BLaER1 treated with 17β-estradiol and CSF1 and Interleukin-3, amounts not matched to agents 10 nM and 100 nM (cell line): ENCODE results near the gene CD74.
"Not testable (repeated sequence)": the region's sequence is repeated elsewhere in the genome, so short reads cannot be mapped to it uniquely, and the experiment has no call there.

Experiments
- H3K27ac ChIP-seq, 11 experiments: shearing (Covaris generic); formaldehyde crosslinking; 2 replicates each; pipeline ENCODE4 v1.8.1; 2022
- H3K27me3 ChIP-seq, 11 experiments: shearing (Covaris generic); formaldehyde crosslinking; 2 replicates each; pipeline ENCODE4 v1.8.1; 2022
- H3K36me3 ChIP-seq, 11 experiments: shearing (Covaris generic); formaldehyde crosslinking; 2 replicates each; pipeline ENCODE4 v1.8.1; 2022
- H3K4me1 ChIP-seq, 10 experiments: shearing (Covaris generic); formaldehyde crosslinking; 2 replicates each; pipeline ENCODE4 v1.8.1; 2022
- H3K4me2 ChIP-seq, 11 experiments: shearing (Covaris generic); formaldehyde crosslinking; 2 replicates each; pipeline ENCODE4 v1.8.1; 2022
- H3K4me3 ChIP-seq, 10 experiments: shearing (Covaris generic); formaldehyde crosslinking; 2 replicates each; pipeline ENCODE4 v1.8.1; 2022
- H3K9ac ChIP-seq, 11 experiments: shearing (Covaris generic); formaldehyde crosslinking; 2 replicates each; pipeline ENCODE4 v1.8.1; 2022
- H3K9me3 ChIP-seq, 11 experiments: shearing (Covaris generic); formaldehyde crosslinking; replicated peaks in 1 of 11; 2 replicates each; pipeline ENCODE4 v1.8.1; 2022
- H4K20me1 ChIP-seq, 11 experiments: shearing (Covaris generic); formaldehyde crosslinking; 2 replicates each; pipeline ENCODE4 v1.8.1; 2022
- Cebpa-rat ChIP-seq, 11 experiments: shearing (Covaris generic); IDR thresholded peaks; 2 replicates each; pipeline ENCODE4 v1.8.1; 2022

The CD74 gene

DNA sequence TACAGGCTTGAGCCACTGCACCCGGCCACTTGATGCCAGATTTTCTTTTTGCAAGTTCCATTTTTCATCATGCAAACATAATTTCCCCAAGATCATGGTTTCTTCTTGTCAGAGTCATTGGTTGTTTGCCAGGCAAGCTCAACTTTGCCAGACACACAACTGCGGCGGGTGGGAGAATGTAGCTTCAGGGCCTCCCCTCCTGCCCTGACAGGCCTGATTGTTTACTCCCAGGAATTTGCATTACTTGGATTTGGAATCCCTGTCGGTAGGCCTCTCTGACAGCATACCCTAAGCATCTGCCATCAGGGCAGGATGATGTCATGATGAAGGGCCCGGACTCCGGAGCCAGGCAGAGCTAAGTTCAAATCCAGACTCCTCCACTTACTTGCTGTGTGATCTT is 21.8 kb upstream of the CD74 start:
- no peak for TF ChIP-seq Cebpa-rat (IDR thresholded peaks at IDR 0.05)
- H4K20me1 ChIP-seq: 0 out of 22 replicates have a peak, but pooled peaks cover 0 to 4% (median 0%) of the 10 kb centered on the region in 11 experiments
- no peak overlapping the region for H3K27ac ChIP-seq
- H3K4me3 ChIP-seq: no peak overlapping the region
- no peak overlapping the region for H3K4me2 ChIP-seq
- no peak overlapping the region for H3K9ac ChIP-seq
- H3K4me1 ChIP-seq: peaks cover 10 to 45% (median 38%) of the 10 kb centered on the region in 10 experiments; a peak in 19 of 20 replicates
- H3K36me3 ChIP-seq: no peaks in the 10 kb centered on the region
- H3K9me3 ChIP-seq: no peaks in the 10 kb centered on the region
- H3K27me3 ChIP-seq: no peaks in the 10 kb centered on the region

- Histone ChIP-seq H3K36me3 (no peaks in the 10 kb centered on the region), H3K4me3 (no peak overlapping the region), H3K4me2 (peak overlapping the region; percentile 3 to 66 (median 51)), H3K27me3 (no peaks in the 10 kb centered on the region), H3K4me1 (peaks cover 10 to 39% (median 30%) of the 10 kb centered on the region in 10 experiments; a peak in 19 of 20 replicates), H4K20me1 (no peaks in the 10 kb centered on the region), H3K27ac (peak overlapping the region in 4 of 11 experiments; percentile 15 to 42 (median 29); a peak in 3 of 22 replicates), H3K9ac (peak overlapping the region in 4 of 11 experiments; percentile 2 to 15 (median 7); a peak in 1 of 22 replicates), H3K9me3 (no peaks in the 10 kb centered on the region)
- TF ChIP-seq Cebpa-rat (IDR thresholded peaks at IDR 0.05): no peak
Measured at GRCh38 chr5:150431574-150431973, 18.9 kb upstream of the CD74 start.

- no peak for TF ChIP-seq Cebpa-rat (IDR thresholded peaks at IDR 0.05)
- no peaks in the 10 kb centered on the region for H3K9me3 ChIP-seq
- H3K4me3 ChIP-seq: no peak overlapping the region
- peak overlapping the region; percentile 3 to 66 (median 51); a peak in 18 of 22 replicates for H3K4me2 ChIP-seq
- H3K4me1 ChIP-seq: peaks cover 10 to 34% (median 25%) of the 10 kb centered on the region in 10 experiments; a peak in 19 of 20 replicates
- no peaks in the 10 kb centered on the region for H4K20me1 ChIP-seq
- H3K36me3 ChIP-seq: no peaks in the 10 kb centered on the region
- H3K27me3 ChIP-seq: no peaks in the 10 kb centered on the region
- 0 out of 22 replicates have a peak overlapping the region, but pooled peaks of 1 of the 11 experiments have one; percentile 15 for H3K9ac ChIP-seq
- H3K27ac ChIP-seq: peak overlapping the region in 2 of 11 experiments; percentile 37 to 42; a peak in 1 of 22 replicates
Measured at GRCh38 chr5:150431048-150431447, 18.3 kb upstream of the CD74 start.

DNA sequence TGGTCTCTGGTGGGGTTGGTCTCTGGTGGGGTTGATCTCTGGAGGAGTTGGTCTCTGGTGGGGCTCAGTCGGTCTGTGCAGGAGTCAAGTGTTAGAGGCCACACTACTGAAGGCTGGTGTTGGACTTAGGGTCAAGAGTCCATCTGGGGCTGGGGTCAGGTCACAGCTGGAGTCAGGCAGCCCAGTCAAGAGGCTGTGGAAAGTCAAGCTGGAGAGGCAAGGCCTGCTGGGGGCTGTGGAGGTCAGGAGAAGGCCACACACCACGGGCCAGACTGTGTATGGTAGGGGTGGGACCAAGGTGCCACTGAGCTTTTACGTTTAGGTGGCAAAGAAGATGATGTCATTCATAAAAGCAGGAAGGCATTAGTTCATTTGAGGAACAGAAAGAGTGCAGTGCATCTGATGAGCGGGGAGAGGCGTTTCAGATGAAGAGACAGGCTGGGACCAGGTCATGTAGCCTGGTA is 16.7 kb upstream of the CD74 start:
- H3K9ac ChIP-seq: no peak overlapping the region
- peaks cover 10 to 34% (median 25%) of the 10 kb centered on the region in 10 experiments; a peak in 19 of 20 replicates for H3K4me1 ChIP-seq
- no peaks in the 10 kb centered on the region for H3K27me3 ChIP-seq
- H3K4me2 ChIP-seq: peak overlapping the region in 4 of 11 experiments; percentile 1 to 32 (median 10); a peak in 2 of 22 replicates
- TF ChIP-seq Cebpa-rat (IDR thresholded peaks at IDR 0.05): no peak
- H3K4me3 ChIP-seq: no peak overlapping the region
- no peaks in the 10 kb centered on the region for H3K36me3 ChIP-seq
- H4K20me1 ChIP-seq: no peaks in the 10 kb centered on the region
- H3K9me3 ChIP-seq: no peaks in the 10 kb centered on the region
- no peak overlapping the region; a peak in 1 of 22 replicates for H3K27ac ChIP-seq

- TF ChIP-seq Cebpa-rat (IDR thresholded peaks at IDR 0.05): no peak
- H3K27me3 ChIP-seq: no peaks in the 10 kb centered on the region
- H4K20me1 ChIP-seq: no peaks in the 10 kb centered on the region
- no peak overlapping the region for H3K4me2 ChIP-seq
- no peak overlapping the region for H3K4me3 ChIP-seq
- H3K27ac ChIP-seq: no peak overlapping the region; a peak in 1 of 22 replicates
- H3K36me3 ChIP-seq: no peaks in the 10 kb centered on the region
- no peaks in the 10 kb centered on the region for H3K9me3 ChIP-seq
- H3K4me1 ChIP-seq: peaks cover 10 to 34% (median 25%) of the 10 kb centered on the region in 10 experiments; a peak in 19 of 20 replicates
- H3K9ac ChIP-seq: no peak overlapping the region
Measured at GRCh38 chr5:150428978-150429377, 16.3 kb upstream of the CD74 start.

- Histone ChIP-seq H4K20me1 (no peaks in the 10 kb centered on the region), H3K4me3 (no peak overlapping the region), H3K9me3 (no peaks in the 10 kb centered on the region), H3K9ac (no peak overlapping the region), H3K27ac (no peak overlapping the region), H3K4me1 (peaks cover 10 to 34% (median 25%) of the 10 kb centered on the region in 10 experiments; a peak in 19 of 20 replicates), H3K27me3 (no peaks in the 10 kb centered on the region), H3K4me2 (no peak overlapping the region), H3K36me3 (no peaks in the 10 kb centered on the region)
- TF ChIP-seq Cebpa-rat (IDR thresholded peaks at IDR 0.05): no peak
Measured at GRCh38 chr5:150428106-150428876, 15.6 kb upstream of the CD74 start.

DNA sequence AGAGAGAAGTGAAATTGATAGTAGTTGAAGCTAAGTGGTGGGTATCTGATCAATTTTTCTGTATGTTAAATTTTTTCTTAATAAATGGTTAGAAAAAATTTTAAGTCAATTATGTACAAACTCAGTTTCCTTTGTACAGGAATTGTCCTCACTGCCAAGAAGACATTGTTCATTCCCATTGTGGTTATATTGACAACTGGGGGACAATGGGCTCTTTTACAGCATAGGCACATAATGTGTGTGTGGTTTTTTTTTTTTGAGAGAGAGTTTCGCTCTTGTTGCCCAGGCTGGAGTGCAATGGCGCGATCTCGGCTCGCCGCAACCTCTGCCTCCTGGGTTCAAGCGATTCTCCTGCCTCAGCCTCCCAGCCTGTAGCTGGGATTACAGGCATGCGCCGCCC is 13.5 kb upstream of the CD74 start:
- not testable (repeated sequence) for H3K36me3 ChIP-seq, H3K27me3 ChIP-seq, H4K20me1 ChIP-seq, H3K9ac ChIP-seq, H3K9me3 ChIP-seq, H3K4me3 ChIP-seq, H3K4me2 ChIP-seq, H3K27ac ChIP-seq
- peaks cover 2 to 24% (median 11%) of the 10 kb centered on the region in 10 experiments; a peak in 18 of 20 replicates for H3K4me1 ChIP-seq

GRCh38 chr5:150422758-150423157 is 10.0 kb upstream of the CD74 start:
- Histone ChIP-seq H3K36me3 (no peaks in the 10 kb centered on the region), H3K27me3 (no peaks in the 10 kb centered on the region), H3K4me2 (peak overlapping the region in 1 of 11 experiments; percentile 24; a peak in 2 of 22 replicates), H3K4me3 (no peak overlapping the region), H4K20me1 (no peaks in the 10 kb centered on the region), H3K9ac (no peak overlapping the region), H3K27ac (no peak overlapping the region), H3K9me3 (no peaks in the 10 kb centered on the region), H3K4me1 (peaks cover 7 to 24% (median 17%) of the 10 kb centered on the region in 10 experiments)
- peak in 3 of 11 experiments; percentile 14 to 54 (median 20); a peak in 1 of 22 replicates for TF ChIP-seq Cebpa-rat (IDR thresholded peaks at IDR 0.05)

DNA sequence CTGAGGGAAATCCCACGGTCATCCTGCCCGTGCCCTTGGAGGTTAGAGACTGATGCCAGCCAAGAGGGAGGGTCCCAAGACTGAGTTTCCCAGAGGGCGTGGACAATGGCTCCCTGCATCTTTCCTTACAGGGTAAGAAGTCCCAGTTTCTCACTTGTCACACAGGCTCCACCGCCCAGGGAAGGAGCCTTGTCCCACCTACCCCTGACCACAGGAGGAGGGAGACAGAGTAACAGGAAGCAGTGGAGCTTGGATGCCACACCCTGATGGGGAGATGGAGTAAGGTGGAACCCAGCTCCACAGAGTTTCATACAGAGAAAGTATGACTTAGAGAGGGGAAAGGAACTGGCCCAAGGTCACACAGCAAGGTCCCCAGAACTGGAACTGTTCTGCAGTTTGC is 9.4 kb upstream of the CD74 start:
- Histone ChIP-seq H3K36me3 (no peaks in the 10 kb centered on the region), H3K4me2 (peak overlapping the region in 4 of 11 experiments; percentile 17 to 52 (median 20); a peak in 7 of 22 replicates), H3K4me1 (peaks cover 7 to 24% (median 18%) of the 10 kb centered on the region in 10 experiments), H4K20me1 (no peaks in the 10 kb centered on the region), H3K9me3 (no peaks in the 10 kb centered on the region), H3K27me3 (no peaks in the 10 kb centered on the region), H3K27ac (no peak overlapping the region), H3K4me3 (no peak overlapping the region), H3K9ac (no peak overlapping the region)
- TF ChIP-seq Cebpa-rat (IDR thresholded peaks at IDR 0.05): no peak
